HepG2 (cell line): ENCODE data around the gene SENP5.

ENCODE experiments used
- AGO2 ChIP-seq: fragments of 200-400 bp; formaldehyde crosslinking; optimal IDR thresholded peaks from 2 replicates; pipeline ENCODE3; 2017; ENCODE audit warnings: mild to moderate bottlenecking, low read depth, low read length, moderate library complexity
- CENPBD1 ChIP-seq: sonication (generic); formaldehyde crosslinking; IDR thresholded peaks from 2 replicates; pipeline ENCODE4 v1.8.0; 2022; ENCODE audit warnings: missing genetic modification reagents, low read depth, mild to moderate bottlenecking, borderline replicate concordance
- CTCF ChIP-seq: sonication (generic); formaldehyde crosslinking; IDR thresholded peaks from 2 replicates; pipeline ENCODE4 v1.5.0; 2020; ENCODE audit warnings: mild to moderate bottlenecking, missing genetic modification reagents, moderate library complexity
- THAP9 ChIP-seq: sonication (generic); formaldehyde crosslinking; IDR thresholded peaks from 2 replicates; pipeline ENCODE4; 2020; ENCODE audit warnings: missing genetic modification reagents, mild to moderate bottlenecking, borderline replicate concordance

GRCh38 chr3:196938124-196938523 is 70.4 kb downstream of the SENP5 start:
- no peak for TF ChIP-seq AGO2
- no peak for TF ChIP-seq THAP9 (CRISPR knock-in tag)
- no peak for TF ChIP-seq CENPBD1
- TF ChIP-seq CTCF (CRISPR knock-in tag) = no peak
